Fibroblast of skin of right biceps (primary cell): Measurements from ENCODE around the gene RERE.
"Not testable (repeated sequence)": the region's sequence is repeated elsewhere in the genome, so short reads cannot be mapped to it uniquely, and the experiment has no call there.

Source experiments
- DNase-seq: peaks from one replicate; pipeline ENCODE4 v3.0.0-alpha.2; 2013

The RERE gene

DNA sequence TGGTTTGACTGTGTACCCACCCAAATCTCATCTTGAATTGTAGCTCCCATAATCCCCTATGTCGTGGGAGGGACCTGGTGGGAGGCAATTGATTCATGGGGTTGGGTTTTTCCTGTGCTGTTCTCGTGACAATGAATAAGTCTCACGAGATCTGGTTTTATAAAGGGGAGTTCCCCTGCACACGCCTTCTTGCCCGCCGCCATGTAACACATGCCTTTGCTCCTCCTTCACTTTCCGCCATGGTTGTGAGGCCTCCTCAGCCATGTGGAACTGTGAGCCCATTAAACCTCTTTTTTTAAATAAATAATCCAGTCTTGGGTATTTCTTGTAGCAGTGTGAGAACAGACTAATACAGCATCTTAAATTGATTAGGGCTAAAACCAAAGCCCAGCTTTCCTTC, 22.6 kb upstream of the RERE start:
- no peak for DNase-seq

DNA sequence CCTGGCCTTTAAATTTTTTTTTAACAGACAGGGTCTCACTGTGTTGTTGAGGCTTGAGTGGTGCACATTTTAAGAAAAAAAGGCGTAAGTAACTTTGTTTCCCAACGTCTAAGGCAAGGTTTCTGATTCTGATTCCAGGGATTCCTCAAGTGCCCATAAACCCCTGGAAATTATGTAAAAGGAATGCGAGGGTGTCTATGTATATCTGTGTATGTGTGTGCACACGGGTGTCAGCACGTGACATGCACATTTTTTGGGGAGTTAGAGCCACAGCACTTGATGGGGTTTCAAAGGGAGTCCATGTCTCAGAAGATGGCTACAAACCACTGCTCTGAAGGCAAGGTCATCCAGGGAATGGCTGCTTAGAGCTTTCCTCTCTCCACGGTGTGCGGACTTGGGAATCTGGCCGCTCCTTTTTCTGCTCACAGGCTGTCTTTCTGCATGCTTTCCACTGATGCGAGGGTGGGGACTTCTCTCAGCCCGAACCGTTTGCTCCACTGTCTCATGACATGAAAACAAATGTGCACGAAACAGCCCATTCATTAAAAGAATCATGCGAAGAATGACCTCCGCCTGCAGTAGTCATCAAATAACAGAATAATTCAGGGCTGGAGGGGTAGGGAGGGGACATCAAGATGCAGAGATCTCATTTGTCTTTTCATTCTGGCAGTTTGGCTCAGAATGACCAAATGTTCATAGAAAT, 18.7 kb upstream of the RERE start:
- DNase-seq, result no peak

DNA sequence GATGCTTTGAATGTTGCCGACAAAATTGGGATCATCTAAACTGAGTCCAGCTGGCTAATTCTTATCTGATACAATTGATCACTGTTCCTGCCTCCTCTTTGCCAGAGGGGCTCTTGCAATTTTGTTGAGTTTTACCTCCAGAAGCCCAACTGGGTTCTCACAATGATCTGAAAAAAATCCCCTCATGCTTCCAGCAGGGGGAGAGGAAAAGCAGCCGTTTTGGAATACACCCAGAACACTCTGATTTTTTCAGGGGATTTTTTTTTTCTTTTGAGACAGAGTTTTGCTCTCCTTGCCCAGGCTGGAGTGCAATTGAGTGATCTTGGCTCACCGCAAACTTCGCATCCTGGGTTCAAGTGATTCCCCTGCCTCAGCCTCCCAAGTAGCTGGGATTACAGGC, 13.9 kb upstream of the RERE start:
- DNase-seq, result no peak

DNA sequence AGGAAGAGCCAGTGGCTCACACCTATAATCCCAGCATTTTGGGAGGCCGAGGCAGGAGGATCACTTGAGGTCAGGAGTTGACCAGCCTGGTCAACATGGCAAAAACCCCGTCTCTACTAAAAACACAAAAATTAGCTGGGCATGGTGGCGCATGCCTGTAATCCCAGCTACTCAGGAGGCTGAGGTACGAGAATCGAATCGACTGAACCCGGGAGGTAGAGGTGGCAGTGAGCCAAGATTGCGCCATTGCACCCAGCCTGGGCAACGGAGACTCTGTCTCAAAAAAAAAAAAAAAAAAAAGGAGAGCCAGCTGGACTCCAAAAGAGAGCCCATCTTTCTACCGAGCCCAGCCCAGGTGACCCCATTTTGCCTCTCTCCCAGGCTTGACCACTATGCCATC, 13.3 kb upstream of the RERE start:
- DNase-seq, result not testable (repeated sequence)

DNA sequence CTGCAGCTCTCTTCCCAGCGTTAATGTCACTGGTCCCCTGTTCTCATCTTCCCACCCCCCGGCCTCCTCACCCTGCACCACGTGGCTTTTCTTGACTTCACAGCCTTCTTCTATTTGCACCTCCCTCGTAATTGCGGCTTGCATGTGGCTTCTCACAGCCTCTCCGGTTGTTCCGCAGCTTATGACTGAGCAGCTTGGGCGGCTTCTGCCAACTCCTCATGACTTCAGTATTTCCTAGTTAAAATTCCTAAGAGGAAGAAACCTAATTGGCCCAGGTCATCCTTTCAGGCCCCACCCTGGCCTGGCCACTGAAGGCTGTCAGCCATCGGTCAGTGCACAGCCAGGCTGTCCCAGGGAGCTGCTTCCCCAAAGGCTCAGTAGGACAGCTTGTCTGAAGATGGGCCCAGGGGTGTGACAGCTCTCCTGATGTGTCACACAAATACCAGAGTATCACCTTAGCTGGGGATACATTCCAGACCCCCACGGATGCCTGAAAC, 8.6 kb upstream of the RERE start:
- DNase-seq, result peak; percentile 88

DNA sequence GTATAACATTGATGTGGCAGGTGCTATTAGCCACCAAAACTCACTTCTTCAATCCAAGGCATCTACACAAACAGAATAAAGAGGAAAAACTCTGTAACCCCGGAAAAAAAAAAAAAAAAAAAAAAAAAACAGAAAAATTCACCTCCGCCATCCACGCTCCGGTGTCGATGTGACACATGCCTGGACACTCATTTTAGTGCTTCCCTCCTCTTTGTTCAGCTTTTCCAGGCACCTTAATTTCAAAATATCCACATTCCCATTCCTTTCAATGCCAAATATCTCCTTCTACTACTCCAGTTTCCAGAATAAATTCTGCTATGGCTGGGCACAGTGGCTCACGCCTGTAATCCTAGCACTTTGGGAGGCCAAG, 5.8 kb upstream of the RERE start:
- no peak for DNase-seq

DNA sequence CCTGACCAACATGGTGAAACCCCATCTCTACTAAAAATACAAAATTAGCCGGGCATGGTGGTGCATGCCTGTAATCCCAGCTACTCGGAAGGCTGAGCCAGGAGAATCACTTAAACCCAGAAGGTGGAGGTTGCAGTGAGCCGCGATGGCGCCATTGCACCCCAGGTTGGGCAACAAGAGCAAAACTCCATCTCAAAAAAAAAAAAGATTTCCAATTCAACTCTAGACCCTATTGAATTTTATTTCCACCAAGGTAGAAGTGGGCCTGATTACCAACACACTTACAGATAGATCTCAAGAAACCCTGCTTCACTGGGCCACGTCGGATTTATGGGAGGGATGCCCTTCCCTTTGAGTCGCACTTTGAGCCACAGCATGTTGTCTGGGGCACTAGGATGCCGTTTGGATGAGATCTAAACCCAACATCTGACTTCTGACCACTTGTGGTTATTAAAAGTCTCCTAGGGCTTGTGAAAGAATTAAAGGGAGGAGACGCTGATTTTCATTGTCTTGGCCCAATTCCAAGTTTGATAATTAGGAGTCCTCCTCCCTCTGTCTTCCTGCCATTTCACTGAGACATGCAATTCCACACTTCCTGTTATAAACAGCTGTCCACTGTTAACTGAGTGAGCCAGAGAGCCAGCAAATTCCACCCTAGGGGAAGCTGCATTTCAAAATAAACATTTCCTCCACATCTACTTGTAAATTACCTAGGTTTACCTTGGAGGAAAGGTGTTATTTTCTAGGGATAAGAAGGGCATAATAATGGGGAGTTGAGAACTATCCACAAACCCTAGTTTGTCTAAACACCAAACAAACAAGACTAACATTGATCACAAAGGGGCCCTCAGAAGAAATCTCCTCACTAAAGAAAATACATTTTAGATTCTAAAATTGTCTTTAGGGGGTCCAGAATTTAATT, 5.2 kb upstream of the RERE start:
- DNase-seq, result peak; percentile 92

DNA sequence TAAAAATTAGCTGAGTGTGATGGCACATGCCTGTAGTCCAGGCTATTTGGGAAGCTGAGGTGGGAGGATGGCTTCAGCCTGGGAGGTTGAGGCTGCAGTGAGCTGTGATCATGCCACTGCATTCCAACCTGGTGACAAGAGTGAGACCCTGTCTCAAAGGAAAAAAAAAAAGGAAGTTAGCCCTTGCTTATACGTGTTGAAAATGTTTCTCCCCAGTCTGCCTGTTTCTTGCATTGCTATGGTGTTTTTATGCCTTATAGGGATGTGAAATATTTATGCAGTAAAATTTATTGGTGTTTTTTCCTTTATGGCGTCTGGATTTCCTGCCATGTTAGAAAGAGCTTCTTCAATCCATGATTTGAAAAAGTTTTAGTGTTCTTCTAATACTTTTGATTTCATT, 3.6 kb upstream of the RERE start:
- no peak for DNase-seq

DNA sequence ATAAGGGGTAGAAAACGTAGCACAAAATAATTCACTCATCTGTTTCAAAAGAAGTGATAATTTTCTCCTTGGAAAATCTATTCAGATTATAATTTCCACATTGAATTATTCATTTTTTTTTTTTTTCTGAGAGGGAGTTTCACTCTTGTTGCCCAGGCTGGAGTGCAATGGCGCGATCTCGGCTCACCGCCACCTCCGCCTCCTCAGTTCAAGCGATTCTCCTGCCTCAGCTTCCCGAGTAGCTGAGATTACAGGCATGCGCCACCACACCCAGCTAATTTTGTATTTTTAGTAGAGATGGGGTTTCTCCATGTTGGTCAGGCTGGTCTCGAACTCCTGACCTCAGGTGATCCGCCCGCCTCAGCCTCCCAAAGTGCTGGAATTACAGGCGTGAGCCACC, 1.3 kb upstream of the RERE start:
- DNase-seq, result not testable (repeated sequence)

DNA sequence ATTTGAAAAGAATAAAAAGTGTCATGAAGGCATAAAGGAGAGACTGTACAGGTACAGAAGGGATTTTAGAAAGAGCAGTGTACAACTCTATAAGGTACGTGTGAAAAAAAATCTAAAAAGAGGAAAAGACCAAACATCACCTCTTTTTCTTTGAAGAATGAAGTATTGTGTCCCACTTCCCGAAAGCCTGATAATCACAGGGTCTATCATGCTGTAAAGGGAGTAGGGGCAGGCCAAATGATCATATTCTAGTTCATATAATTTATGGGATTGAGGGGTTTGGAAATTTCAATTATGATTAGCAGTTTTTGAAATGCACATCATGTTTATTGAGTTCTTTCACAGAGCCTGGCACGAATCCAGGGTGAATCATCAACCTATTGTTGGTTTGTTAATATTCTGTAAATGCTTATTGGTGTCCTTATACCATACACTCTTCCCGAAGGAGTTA, 910 bp upstream of the RERE start:
- DNase-seq, result peak; percentile 85

DNA sequence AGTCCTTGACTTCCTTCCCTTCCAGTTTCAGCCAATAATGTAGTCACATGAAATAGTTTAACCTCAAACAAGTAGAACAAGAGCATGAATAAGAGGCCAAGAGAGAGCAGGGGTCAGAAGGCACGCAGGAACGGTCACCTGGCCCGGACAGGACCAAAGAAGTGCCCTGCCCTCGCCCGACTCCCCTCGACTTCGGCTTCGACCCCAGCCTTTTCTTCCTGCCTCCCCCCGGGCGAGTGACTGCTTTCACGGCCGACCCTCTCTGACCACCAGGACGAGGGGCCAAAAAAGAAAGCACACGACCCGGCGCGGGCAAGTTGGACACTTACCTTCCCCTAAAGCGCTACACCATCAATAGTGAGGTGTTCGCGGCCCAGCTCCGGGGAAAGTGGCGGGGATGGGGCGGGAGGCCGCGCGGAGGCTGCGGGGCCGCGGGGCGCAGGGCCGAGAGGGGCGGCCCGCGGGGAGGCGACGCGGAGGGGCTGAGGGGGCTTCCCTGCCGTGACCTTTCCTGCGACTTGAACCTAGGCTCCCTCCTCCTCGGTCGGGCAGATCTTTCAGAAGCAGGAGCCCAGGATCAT, 519 bp downstream of the RERE start:
- no peak for DNase-seq

DNA sequence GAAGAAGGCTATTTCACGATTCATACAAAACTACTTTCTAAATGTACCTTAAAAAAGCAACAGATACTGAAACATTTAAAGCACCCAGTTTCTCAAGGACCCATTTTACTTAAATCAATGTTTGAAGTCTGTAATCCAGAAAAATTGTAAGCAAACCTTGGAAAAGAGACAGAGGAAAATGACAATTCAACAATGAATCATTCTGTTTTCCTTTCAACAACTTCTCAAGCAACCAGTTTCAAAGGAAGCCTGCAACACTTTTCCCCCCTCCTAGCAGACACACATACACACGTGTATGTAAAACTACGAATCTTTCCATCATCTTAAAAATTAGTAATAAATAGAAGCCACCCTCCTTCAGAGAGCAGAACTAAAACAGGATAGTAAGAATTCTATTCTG, 1.2 kb downstream of the RERE start:
- DNase-seq, result peak; percentile 54

DNA sequence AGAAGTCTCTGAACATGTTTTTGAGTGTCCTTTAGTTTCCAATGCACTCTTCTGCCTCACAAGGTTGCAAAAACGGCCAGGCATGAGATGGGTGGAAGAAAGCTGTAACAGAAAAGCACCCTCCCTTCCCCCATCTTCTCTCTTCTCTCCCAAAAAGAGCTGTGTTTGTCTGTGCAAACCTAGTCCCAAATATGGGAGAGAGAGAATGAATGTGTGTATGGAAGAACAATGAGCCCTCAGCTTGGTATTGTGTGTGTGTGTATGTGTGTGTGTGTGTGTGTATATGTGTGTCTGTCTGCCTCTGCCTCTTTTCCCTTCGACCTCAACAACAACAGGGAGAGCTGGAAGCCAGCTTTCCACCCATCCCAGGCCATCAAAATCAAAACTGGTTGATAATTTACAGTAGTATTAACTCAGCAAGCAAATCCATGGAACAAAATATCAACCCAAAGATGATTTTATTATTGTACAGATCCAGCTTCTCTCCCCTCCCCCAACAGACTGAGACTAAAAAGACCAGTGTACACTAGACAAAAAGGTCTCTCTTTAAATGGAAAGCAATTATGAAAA, 1.8 kb downstream of the RERE start:
- DNase-seq, result no peak

DNA sequence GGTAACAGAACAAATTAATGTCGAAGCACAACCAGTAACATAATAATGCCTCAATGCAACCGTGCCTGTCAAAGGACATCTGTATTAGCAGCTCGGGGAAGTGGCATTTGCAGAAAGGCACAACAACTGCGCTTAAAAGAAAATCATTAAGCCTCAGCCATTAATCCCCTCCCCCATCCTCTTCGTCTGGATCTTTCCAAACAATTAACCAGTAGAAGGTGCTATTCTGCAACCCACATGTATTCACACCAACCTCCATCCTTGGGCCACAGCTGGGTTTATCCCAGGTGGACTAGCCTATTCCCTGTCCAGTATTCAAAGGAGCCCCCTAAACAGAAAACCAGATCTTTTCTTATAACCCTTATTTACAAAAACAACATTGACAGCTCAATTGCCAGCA, 2.6 kb downstream of the RERE start:
- no peak for DNase-seq

DNA sequence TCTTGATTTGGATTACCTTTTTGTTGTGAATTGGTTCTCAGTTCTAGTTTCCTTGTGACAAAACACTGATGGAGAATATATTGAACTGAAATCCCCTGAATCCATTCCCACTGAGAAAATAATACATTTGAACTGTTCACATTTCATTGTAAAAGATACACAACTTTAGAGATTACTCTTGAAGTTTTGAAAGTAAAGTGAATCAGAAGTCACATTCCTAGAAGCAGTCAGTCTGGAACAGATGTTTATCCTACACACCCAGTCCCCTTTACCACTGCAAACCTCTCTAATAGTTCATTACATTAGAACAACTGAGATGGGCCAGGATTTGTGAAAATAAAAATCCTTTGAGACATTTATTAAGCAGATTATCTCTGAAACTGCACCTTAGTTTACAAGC, 3.4 kb downstream of the RERE start:
- DNase-seq, result no peak

DNA sequence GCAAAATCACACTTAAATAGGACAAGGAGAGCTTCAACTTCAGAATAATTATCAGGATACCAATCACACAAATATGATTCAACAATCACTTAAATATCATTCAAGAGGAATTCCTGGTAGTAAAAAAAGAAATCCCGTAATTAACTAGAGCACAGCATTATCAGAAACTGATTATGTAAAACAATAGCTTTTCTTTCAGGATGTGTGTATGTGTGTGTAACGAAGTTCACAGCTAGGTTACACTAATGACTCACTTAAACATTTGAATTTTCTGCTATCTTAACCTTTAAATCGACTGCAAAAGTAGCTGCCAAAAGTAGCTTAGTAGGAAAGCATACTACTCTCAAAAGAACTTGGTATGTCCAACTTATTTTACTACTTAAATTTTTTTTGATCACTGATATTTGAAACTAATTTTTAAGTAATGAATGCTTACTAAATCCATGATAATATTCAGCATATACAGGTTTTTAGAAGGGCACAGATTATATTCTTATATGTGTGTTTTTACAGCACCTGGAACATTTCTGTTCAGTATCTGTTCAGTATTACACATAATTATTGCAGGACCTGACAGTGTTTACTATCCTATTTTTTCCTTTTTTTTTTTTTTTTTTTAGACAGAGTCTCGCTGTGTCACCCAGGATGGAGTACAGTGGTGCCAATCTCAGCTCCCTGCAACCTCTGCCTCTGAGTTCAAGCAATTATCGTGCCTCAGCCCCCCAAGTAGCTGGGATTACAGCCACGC, 4.2 kb downstream of the RERE start:
- no peak for DNase-seq

DNA sequence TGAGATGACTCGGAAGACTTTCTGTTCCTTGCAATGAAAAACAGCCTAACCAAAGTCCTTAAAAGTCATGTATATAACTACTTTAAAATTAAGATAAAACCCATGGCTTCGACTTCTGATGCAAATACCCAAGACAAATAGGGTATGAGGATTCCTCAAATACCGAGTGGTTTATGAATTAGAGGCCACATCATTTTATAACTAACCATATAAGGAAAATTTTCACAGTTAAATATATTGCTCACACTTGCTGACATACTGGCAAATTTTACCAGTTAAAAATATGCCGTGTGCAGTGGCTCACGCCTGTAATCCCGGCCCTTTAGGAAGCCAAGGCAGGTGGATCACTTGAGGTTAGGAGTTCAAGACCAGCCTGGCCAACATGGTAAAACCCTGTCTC, 5.4 kb downstream of the RERE start:
- no peak for DNase-seq

DNA sequence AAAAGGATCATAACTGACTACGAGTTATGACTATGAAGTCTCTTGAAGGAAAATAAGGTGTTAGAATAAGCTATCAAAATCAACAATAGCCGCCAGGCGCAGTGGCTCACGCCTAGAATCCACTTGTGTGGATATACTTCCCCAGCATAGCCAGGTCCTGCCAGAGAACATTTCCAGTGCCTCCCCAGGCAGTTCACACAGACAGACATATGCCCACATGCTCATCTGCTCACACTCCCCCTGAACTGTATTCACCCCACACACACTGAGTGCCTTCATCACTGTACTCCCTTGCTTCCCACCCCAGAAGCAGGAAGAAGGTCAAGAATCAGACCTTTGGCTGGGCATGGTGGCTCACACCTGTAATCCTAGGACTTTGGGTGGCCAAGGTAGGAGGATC, 6.5 kb downstream of the RERE start:
- no peak for DNase-seq

DNA sequence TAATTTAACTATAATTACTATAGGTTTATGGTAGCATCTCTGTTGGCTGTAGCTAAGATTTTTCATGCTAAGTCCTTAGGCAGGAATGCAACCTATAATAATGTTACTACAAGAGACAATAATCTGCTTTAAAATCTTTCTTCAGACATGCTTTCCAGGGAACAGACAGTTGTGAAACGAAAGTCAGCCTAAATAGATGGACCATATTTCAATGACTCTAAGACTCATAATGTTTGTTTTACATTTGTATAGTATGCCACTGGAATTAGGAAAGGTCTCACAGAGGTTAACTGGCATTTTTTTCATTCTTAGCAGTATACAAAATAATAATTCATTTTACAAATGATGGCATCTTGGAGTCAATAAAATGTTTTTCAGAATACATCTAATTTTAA, 8.1 kb downstream of the RERE start:
- peak; percentile 42 for DNase-seq

DNA sequence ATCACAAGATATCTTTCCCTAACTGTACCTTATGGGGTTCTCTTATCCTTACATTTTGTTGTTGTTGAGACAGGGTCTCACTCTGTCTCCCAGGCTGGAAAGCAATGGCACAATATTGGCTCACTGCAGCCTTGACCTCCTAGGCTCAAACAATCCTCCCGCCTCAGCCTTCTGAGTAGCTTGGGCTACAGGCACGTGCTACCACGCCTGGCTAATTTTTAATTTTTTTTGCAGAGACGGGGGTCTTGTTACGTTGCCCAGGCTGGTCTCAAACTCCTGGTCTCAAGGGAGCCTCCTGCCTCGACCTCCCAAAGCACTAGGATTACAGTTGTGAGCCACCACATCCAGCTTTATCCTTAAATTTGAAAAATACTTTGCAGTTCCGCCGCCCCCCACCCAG, 10.4 kb downstream of the RERE start:
- no peak for DNase-seq

DNA sequence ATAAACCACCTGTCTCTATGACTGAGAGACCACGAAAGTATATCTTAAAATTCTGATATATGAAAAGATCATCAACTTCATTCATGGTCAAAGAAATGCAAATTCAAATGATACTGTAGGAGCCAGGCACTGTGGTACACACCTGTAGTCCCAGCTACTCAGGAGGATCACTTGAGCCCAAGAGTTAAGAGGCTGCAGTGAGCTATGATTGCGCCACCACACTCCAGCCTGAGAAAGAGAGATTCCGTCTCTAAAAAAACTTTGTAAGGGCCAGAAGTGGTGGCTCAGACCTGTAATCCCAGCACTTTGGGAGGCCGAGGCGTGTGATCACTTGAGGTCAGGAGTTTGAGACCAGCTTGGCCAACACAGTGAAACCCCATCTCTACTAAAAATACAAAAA, 17.0 kb downstream of the RERE start:
- DNase-seq, result no peak

DNA sequence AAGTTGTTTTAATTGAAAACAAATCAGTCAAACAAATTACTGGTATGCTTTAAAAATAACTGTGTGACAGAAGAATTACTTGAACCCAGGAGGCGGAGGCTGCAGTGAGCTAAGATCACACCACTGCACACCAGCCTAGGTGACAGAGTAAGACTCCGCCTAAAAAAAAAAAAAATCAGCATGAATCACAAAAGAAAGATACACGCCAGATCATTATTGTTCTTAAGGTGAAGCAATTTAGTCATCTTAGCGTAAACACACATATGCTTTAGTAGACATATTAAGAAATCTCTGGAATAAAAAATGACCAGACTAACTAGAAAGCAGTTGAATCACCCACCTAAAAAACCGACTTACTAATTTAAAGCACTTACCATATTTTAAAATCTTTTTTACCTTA, 20.2 kb downstream of the RERE start:
- DNase-seq, result no peak

DNA sequence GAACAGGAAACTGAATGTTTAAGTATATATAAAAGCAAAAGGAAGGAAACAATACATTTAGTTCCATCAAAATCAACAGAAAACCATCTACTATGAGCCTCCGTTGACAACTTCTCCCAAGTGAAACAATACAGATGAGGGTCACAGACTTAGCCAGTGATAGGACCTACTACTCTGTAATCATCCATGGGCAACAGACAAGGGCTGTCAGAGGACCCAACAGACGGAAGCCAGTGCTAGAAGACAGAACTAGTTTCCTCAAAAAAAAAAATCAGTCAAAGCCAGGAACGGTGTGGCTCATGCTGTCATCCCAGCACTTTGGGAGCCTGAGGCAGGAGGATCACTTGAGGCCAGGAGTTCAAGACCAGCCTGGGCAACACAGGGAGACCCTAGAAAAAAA, 20.6 kb downstream of the RERE start:
- DNase-seq, result no peak
